Retina (tissue), 1 donor: ENCODE data around the gene RGR.

Experiments
- DNase-seq: peaks from one replicate; pipeline ENCODE4 v3.0.0-alpha.2; 2016

RGR gene

DNA sequence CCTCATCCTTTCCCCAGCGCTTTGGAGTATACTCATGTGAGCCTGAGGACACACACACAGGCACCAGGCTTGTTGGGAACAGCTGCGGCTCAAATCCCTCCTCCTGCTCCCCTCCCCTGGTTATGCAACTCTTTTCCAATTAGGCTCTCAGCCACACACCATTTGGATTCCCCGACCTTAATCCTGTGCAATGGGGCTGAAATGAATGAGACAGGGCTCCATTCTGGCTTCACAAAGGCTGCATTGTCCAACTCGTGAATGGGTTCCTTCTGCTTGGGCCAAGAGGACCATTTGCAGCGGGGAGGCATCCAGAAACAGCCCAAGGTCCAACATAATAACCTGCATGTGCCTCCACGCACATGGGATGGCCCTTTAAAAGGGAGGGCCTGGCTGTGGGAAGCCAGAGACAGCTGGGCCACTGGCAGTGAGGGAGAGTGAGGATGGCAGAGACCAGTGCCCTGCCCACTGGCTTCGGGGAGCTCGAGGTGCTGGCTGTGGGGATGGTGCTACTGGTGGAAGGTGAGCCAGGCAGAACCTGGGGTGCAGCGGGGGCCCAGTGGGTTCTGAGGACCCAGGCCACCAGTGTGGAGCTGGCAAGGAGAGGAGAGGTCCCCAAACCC lies at the start of gene RGR:
Gene RGR, plus strand, starts transcription at position 403 of the 620 bp plus-strand sequence. Its CDS starts 38 bp downstream, at position 441.
- DNase-seq = peak; percentile 90

DNA sequence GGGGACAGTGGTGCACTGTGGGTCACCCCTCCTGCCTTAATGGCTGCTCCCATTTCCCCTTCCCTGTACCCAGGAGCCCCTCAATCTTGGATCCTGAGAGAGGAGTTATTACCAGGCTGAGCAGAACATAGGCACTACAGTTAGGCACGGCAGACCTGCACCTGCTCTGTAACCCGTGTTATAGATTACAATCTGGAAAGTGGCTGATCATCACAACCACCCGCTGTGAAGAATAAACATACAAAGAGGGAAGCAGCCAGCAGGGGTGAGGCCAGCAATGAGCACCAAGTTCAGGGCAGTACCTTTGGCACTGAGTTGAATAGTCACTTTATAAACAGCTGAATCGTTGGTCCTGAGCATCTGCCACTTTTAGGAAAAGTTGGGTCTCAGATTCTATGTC lies 48.8 kb upstream of the RGR start:
- DNase-seq = no peak

GRCh38 chr10:84196941-84197340 lies 47.9 kb upstream of the RGR start:
- DNase-seq = no peak

DNA sequence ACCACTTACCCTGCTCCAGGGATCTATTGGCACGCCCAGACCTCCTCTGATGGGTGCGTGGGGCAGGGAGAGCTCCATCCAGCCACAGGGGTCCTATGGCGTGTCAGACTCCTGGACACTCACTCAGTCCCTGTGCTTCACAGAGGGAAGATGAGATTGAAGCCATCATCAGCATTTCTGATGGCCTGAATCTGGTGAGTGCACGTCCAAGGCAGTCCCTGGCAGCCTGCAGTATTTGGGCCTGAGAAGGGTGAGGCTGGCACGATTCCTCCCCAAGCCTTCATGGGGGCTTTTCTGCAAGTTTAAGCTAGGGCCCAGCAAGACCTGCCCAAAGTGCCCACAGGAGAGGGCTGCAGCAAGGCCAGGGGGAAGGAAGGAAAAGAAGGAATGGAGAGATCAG lies 47.2 kb upstream of the RGR start:
- DNase-seq = no peak

- no peak for DNase-seq
Observed at GRCh38 chr10:84198206-84198915, 46.5 kb upstream of the RGR start.

GRCh38 chr10:84200537-84201243 lies 44.2 kb upstream of the RGR start:
- no peak for DNase-seq

DNA sequence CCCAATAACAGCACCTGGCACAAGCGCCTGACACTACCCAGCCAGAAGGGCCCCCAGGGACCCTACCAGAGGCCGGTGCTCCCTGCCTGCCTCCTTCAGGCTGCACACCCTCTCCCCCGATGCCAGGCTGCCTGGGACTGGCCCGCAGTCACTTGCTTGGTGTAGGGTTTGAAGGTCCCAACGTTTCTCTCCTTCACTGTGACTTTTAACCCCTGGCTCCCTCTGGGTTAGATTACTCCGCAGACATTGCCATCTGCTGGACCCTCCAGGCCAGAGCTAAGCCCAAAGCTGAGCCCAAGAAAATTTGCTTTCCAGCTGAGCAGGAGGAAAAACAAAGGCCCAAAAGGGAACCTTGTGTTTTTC lies 43.6 kb upstream of the RGR start:
- DNase-seq = no peak

DNA sequence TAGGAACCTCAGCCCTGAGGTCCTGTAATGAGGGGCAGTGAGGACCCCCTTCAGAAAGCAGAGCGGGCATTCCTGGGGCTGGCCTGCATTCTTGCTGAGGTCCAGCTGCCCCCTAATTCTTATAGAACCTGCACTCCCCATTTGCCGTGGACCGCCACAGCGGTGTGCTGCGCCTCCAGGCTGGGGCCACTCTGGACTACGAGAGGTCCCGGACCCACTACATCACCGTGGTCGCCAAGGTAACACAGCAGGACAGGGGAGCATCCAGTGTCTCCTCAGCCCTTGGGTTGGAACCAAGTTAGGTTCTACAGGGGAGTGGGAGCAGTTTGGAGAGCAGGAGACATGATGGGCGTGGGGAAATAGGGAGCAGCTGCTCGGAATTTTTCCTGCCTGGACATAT lies 43.2 kb upstream of the RGR start:
- no peak for DNase-seq

DNA sequence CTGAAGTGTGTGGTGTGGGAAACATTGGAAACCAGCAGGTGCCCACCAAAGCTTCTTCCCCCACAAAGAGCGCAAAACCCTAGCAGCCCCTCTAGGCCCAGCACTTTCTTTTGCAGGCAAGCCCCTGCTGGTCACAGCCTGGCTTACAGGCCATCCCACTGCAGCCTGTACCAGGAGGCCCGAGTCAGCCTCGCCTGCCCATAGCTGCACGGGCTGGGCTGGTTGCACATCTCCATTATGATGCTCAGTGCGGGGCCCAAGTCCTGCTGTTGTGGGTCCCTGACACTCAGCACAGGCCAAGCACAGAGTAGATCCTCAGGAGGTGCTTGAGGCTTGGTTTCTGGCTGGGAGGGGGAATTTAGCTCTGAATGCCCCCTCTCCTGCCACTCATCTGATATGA lies 42.5 kb upstream of the RGR start:
- no peak for DNase-seq

DNA sequence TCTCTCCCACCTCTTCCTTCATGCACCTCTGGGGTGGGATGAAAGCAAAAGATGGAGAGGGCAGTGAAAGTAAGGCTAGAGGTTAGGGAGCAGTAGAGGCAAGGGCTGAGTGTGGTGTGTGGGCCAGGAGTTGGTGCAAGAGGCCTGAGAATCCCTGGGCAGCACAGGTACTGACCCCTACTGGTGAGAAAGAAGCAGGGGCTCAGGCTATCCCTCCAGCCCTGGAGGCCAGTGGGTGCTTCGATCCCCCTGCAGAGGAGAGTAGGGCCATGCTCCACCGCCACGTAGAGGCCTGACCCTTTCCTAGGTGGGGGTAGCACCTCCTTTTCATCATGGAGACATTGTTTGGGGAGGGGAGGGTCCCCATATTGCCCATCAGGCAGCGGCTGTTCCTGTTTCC lies 40.7 kb upstream of the RGR start:
- DNase-seq = no peak

GRCh38 chr10:84204610-84205009 lies 40.2 kb upstream of the RGR start:
- DNase-seq = no peak

GRCh38 chr10:84205049-84205852 lies 39.6 kb upstream of the RGR start:
- peak; percentile 70 for DNase-seq

- DNase-seq = no peak
Observed at GRCh38 chr10:84205853-84206525, 38.9 kb upstream of the RGR start.

DNA sequence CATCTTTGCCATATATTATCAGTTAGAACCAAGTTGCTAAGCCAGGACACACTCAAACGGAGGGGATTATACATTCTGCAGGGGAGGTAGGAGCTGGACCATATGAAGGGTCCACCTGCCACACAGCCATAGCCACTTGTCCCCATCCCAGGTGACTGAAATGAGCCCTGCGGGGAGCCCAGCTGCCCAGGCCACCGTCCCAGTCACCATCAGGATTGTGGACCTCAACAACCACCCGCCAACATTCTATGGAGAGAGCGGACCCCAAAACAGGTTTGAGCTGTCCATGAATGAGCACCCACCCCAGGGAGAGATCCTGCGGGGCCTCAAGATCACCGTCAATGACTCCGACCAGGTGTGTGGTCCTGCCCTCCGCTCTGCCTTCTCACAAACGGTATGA lies 36.8 kb upstream of the RGR start:
- no peak for DNase-seq

DNA sequence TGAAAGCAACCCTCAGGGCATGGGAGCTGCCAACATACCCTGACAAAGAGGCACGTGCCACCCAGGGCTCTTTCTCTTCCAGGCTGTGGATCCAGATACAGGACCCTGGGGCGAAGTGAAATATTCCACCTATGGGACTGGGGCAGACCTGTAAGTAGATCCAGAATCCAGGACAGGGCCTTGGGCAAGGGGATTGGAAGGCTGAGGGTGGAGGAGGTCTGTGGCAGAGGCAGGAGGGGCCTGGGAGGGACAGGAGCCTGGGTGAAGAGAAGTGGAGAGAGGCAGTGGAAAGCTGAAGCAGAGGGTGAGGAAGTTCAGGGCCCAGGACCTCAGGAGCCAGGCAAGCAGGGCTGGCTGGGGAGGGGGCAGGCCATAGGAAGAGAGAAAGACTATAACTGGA lies 33.3 kb upstream of the RGR start:
- DNase-seq = no peak

- no peak for DNase-seq
Observed at GRCh38 chr10:84212014-84212413, 32.8 kb upstream of the RGR start.

DNA sequence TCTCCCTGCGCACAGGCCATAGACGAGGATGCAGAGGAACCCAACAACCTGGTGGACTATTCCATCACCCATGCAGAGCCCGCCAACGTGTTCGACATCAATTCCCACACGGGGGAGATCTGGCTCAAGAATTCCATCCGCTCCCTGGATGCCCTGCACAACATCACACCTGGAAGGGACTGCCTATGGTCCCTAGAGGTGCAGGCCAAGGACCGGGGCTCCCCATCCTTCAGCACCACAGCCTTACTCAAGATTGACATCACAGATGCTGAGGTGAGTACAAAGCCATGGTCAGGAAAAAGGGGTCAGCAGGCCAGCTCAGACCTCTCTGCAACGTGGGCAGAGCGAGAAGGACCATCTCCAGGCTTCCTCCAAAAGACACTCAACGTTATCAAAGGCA lies 31.8 kb upstream of the RGR start:
- DNase-seq = no peak

GRCh38 chr10:84214046-84214572 lies 30.7 kb upstream of the RGR start:
- DNase-seq = no peak

DNA sequence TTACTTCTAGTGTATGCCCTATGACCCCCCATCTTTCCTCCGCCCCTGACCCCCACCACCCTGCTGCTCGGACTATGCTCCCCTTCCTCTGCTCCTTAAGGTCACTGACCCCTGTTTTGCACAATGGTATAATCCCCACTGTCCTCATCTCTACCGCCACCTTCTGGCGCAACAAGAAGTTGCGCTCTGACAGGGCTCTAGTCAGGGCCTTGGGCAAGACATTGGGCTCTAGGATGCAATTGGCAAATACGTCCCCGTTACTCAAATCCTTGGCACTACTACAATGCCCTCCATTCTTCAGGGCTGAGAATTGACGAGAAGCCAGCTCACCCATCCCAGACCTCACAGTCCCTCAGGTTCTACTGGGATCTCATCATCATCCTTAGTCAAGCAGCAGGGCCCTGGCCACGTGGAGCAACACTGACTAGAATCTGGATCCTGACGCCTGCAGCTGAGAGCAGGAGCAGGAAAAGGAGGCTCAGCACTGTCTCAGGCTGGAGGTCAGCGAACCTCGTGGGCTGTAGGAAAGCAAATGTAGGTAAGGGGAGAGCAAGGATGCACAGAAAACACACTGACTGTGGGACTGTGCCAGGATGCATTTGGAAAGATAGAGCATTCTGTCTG lies 30.1 kb upstream of the RGR start:
- DNase-seq = no peak

GRCh38 chr10:84216834-84217233 lies 28.0 kb upstream of the RGR start:
- no peak for DNase-seq

DNA sequence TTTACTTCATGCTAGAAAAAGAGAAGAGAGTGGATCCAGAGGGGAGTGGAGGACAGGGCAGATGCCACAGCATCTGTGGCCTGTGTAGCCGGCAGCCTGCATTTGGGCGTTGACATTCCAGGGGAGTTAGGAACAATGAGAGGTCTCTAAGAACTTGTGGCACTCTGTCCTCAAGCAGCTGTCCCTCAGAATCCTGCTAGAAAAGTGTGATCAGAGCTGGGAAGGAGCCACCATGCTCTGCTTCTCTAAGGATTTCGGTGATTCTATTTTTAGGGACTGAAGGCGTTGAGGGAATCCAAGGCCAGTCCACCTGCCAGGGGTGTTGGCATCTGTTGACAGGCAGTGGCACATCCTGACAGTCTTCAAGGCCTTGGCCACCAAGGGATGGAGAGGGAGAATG lies 27.1 kb upstream of the RGR start:
- no peak for DNase-seq

GRCh38 chr10:84221916-84222315 lies 22.9 kb upstream of the RGR start:
- DNase-seq = no peak
